Effector memory CD4-positive, alpha-beta T cell (primary cell): Measurements from ENCODE around the gene NXT1.
"Not testable (repeated sequence)": the region's sequence is repeated elsewhere in the genome, so short reads cannot be mapped to it uniquely, and the experiment has no call there.

ENCODE experiments used
- DNase-seq, 3 donors: peaks; one replicate each; pipeline ENCODE4 v3.0.0-alpha.2; 2020
- H3K27ac ChIP-seq: 2 replicates; pipeline ENCODE4 v1.7.0; 2013; ENCODE audit warnings: mild to moderate bottlenecking, low read length, moderate library complexity; ENCODE audit not compliant: insufficient read depth, poor library complexity, severe bottlenecking
- H3K27me3 ChIP-seq: replicated peaks from 2 replicates; pipeline ENCODE4 v1.7.0; 2013; ENCODE audit warnings: mild to moderate bottlenecking, low read length; ENCODE audit not compliant: insufficient read depth, control insufficient read depth, poor library complexity, severe bottlenecking
- H3K36me3 ChIP-seq: 2 replicates; pipeline ENCODE4 v1.7.0; 2013; ENCODE audit warnings: mild to moderate bottlenecking, low read length, moderate library complexity; ENCODE audit not compliant: control insufficient read depth, insufficient read depth
- H3K4me1 ChIP-seq: 2 replicates; pipeline ENCODE4 v1.7.0; 2013; ENCODE audit warnings: low read length, mild to moderate bottlenecking; ENCODE audit not compliant: control insufficient read depth, insufficient read depth, poor library complexity, severe bottlenecking
- H3K4me3 ChIP-seq: 2 replicates; pipeline ENCODE4 v1.7.0; 2013; ENCODE audit warnings: low read length, low read depth, mild to moderate bottlenecking; ENCODE audit not compliant: insufficient read depth, poor library complexity, severe bottlenecking
- H3K9me3 ChIP-seq: 2 replicates; pipeline ENCODE4 v1.7.0; 2013; ENCODE audit warnings: mild to moderate bottlenecking, low read length, moderate library complexity; ENCODE audit not compliant: control insufficient read depth

NXT1 gene

GRCh38 chr20:23343590-23343989, 7.0 kb upstream of the NXT1 start:
- Histone ChIP-seq H3K9me3 (no peaks in the 10 kb centered on the region), H3K36me3 (no peaks in the 10 kb centered on the region), H3K4me3 (no peak overlapping the region), H3K27ac (no peak overlapping the region), H3K4me1 (no peaks in the 10 kb centered on the region), H3K27me3 (no peaks in the 10 kb centered on the region)
- DNase-seq = no peak

GRCh38 chr20:23344336-23344735, 6.3 kb upstream of the NXT1 start:
- no peaks in the 10 kb centered on the region for H3K9me3 ChIP-seq
- H3K27me3 ChIP-seq = no peaks in the 10 kb centered on the region
- no peak overlapping the region for H3K27ac ChIP-seq
- no peaks in the 10 kb centered on the region for H3K36me3 ChIP-seq
- H3K4me1 ChIP-seq = peaks cover 3% of the 10 kb centered on the region
- no peak for DNase-seq
- H3K4me3 ChIP-seq = no peak overlapping the region

- no peaks in the 10 kb centered on the region for H3K9me3 ChIP-seq
- H3K4me3 ChIP-seq = no peak overlapping the region
- H3K27me3 ChIP-seq = no peaks in the 10 kb centered on the region
- H3K36me3 ChIP-seq = no peaks in the 10 kb centered on the region
- DNase-seq = no peak
- peaks cover 13% of the 10 kb centered on the region for H3K4me1 ChIP-seq
- no peak overlapping the region for H3K27ac ChIP-seq
Measured at GRCh38 chr20:23346002-23346401, 4.6 kb upstream of the NXT1 start.

- Histone ChIP-seq H3K4me3 (no peak overlapping the region), H3K27ac (no peak overlapping the region), H3K27me3 (no peaks in the 10 kb centered on the region), H3K9me3 (no peaks in the 10 kb centered on the region), H3K4me1 (peaks cover 21% of the 10 kb centered on the region), H3K36me3 (no peaks in the 10 kb centered on the region)
- DNase-seq = no peak
Measured at GRCh38 chr20:23347791-23348190, 2.8 kb upstream of the NXT1 start.

GRCh38 chr20:23348510-23348909, 2.1 kb upstream of the NXT1 start:
- not testable (repeated sequence) for H3K27me3 ChIP-seq, H3K9me3 ChIP-seq, DNase-seq, H3K4me3 ChIP-seq, H3K27ac ChIP-seq, H3K36me3 ChIP-seq
- H3K4me1 ChIP-seq = peaks cover 21% of the 10 kb centered on the region

GRCh38 chr20:23349338-23350195, 1.0 kb upstream of the NXT1 start:
- Histone ChIP-seq H3K36me3 (peaks cover 8% of the 10 kb centered on the region), H3K4me3 (peak overlapping the region; percentile 70), H3K27ac (peak overlapping the region; percentile 99), H3K9me3 (no peaks in the 10 kb centered on the region), H3K4me1 (peaks cover 21% of the 10 kb centered on the region), H3K27me3 (no peaks in the 10 kb centered on the region)
- DNase-seq = peak; percentile 63 to 73 (median 70)

- peaks cover 21% of the 10 kb centered on the region for H3K4me1 ChIP-seq
- no peaks in the 10 kb centered on the region for H3K27me3 ChIP-seq
- no peaks in the 10 kb centered on the region for H3K9me3 ChIP-seq
- DNase-seq = peak; percentile 40 to 49 (median 45)
- peak overlapping the region; percentile 99 for H3K27ac ChIP-seq
- H3K36me3 ChIP-seq = peaks cover 17% of the 10 kb centered on the region
- H3K4me3 ChIP-seq = peak overlapping the region; percentile 70
Measured at GRCh38 chr20:23350904-23351838, 580 bp downstream of the NXT1 start.

- no peak overlapping the region for H3K27ac ChIP-seq
- H3K4me1 ChIP-seq = peaks cover 12% of the 10 kb centered on the region
Measured at GRCh38 chr20:23356203-23356602, 5.6 kb downstream of the NXT1 start.

GRCh38 chr20:23357767-23358562, 7.4 kb downstream of the NXT1 start:
- H3K36me3 ChIP-seq = peaks cover 17% of the 10 kb centered on the region
- no peaks in the 10 kb centered on the region for H3K9me3 ChIP-seq
- H3K4me1 ChIP-seq = peaks cover 10% of the 10 kb centered on the region
- peak; percentile 99 to 100 (median 100) for DNase-seq
- peak overlapping the region; percentile 50 for H3K4me3 ChIP-seq
- no peaks in the 10 kb centered on the region for H3K27me3 ChIP-seq
- peak overlapping the region; percentile 85 for H3K27ac ChIP-seq

More at GRCh38 chr20:23356203-23356602, 5.6 kb downstream of the NXT1 start:
- H3K4me3 ChIP-seq = no peak overlapping the region
- DNase-seq = no peak
- peaks cover 17% of the 10 kb centered on the region for H3K36me3 ChIP-seq
- H3K9me3 ChIP-seq = no peaks in the 10 kb centered on the region
- H3K27me3 ChIP-seq = no peaks in the 10 kb centered on the region
